Hepatic stellate cell (primary cell): ENCODE data around the gene RPS15.

ENCODE experiments used
- DNase-seq: peaks from one replicate; pipeline ENCODE4 v3.0.0; 2011; ENCODE audit warnings: low spot score

Gene RPS15

DNA sequence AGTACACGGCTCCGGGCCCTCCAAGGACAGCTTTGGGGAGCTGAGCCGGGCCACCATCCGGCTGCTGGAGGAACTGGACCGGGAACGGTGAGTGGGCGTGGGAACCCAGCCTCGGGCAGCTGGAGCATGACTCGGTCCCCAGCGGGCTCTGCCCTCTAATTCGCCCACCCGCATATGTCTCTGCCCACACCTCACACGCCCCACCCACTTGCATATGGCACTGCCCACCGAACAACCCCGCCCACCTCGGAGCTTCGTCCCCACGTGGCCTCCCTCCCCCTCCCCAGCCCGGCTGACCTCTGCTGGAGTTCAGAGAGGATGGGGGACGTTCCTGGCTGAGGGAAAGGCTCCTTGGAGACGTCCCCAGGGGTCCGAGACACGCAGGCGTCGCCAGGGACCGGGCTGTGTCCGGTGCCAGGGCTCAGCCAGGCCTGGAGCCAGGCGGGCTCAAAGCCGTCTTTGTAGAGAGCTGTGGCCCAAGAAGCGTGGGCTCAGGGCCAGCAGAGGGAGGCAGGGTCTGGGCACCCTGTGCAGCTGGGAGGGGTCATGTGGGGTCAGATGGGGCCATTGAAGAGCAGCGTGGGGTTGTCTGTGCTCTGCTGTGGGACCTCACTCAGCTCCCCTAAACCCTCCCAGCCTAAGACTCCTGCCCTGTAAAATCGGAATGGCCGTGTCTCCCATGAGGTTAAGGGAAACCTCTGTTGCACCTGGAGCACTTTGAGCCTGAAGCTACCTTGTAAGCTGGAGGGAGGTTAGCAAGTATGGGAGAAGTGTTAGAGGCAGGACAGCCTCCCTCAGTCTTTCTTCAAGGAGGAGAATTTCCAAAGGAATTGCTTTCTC is 15.5 kb downstream of the RPS15 start:
- DNase-seq = peak; percentile 75

DNA sequence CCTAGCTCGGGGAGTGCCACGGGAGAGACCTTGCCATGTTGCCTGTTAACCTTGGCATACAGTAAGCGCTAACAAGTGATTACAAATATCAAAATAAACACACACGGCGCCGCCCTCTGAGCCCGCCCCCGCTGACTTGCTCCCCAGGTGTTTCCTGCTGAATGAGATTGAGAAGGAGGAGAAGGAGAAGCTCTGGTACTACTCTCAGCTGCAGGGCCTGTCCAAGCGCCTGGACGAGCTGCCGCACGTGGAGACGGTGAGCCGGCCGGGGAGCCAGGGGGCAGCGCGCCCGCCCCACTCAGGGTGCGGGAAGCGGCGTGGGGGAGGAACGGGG is 16.8 kb downstream of the RPS15 start:
- no peak for DNase-seq

DNA sequence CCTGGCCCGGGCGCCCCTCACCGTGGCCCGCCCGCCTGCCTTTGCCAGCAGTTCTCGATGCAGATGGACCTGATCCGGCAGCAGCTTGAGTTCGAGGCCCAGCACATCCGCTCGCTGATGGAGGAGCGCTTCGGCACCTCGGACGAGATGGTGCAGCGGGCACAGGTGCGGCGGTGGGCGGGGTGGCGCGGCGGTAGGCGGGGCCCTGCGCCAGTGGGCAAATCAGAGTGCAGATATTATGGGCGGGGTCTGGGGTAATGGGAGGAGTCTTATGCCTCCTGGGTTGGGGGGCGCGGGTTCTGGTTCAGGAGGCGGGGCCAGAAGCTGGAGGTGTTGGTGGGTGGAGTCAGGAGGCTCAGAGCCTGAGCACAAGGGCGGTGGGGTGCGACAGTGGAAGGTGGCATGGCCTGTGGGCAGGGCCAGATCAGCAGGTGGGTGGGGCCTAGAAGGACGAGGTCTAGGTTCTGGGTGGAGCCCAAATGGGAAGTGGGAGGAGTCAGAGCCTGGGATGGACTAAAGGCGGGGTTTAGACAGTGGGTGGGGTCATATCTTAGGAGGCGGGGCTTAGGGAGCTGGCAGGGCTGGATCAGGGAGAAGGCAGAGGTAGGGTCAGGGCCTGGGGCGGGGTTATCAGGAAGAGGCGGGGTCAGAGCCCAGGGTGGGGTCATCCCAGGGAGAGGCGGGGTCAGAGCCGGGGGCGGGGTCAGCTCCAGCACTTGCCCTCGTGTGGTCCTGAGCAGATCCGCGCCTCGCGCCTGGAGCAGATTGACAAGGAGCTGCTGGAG is 17.3 kb downstream of the RPS15 start:
- DNase-seq = peak; percentile 80

DNA sequence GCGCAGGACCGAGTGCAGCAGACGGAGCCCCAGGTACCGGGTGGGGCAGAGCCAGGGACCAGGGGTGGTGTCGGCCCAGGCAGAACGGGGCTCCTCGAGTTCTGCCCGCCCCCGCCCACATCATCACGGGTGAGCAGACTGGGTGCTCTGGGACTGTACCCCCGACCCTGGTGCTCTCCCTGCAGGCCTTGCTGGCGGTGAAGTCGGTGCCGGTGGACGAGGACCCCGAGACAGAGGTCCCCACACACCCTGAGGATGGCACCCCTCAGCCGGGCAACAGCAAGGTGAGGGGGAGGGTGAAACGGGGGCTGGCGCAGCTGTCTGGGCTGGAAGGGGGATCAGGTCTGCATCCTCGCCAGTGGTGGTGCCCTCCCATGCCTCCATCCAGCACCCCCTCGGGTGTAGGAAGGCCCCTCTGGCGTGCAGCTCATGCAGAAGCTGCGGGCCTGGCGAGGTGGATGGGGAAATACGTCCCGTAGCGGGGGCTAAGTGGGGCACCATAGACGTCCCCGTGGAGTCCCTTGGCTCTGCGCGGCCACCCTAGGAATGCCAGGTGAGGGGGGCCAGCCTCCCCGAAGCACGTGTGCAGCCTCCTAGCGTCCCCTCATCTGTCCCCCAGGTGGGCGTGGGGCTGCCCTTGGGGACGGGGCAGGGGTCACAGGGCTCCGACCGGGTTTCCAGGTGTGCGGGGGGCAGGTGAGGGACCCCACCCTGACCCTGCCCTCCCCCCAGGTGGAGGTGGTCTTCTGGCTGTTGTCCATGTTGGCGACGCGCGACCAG is 18.1 kb downstream of the RPS15 start:
- DNase-seq = no peak

DNA sequence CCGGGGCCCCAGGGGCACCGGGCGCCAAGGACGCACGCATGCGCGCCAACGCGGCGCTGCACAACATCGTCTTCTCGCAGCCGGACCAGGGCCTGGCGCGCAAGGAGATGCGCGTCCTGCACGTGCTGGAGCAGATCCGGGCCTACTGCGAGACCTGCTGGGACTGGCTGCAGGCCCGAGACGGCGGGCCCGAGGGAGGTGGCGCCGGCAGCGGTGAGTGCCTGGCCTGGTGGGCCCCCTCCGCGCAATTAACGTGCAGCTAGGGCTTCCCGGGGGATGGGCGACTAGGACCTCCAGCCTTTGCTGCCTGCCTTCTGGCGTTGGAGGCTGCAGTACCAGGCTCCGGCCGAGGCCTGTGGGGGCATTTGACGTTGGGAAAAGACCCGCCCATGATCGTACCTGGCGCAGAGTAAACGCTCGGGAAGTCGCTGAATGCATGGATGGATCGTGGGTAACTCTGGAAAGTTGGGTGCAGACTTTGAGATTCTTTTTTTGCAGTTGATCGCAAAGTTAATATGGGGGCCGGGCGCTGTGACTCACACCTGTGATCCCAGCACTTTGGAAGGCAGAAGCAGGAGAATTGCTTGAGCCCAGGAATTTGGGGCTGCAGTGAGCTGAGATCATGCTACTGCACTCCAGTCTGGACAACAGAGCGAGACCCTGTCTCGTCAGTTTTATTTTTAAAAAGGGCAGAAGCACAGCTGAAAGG is 19.0 kb downstream of the RPS15 start:
- no peak for DNase-seq

DNA sequence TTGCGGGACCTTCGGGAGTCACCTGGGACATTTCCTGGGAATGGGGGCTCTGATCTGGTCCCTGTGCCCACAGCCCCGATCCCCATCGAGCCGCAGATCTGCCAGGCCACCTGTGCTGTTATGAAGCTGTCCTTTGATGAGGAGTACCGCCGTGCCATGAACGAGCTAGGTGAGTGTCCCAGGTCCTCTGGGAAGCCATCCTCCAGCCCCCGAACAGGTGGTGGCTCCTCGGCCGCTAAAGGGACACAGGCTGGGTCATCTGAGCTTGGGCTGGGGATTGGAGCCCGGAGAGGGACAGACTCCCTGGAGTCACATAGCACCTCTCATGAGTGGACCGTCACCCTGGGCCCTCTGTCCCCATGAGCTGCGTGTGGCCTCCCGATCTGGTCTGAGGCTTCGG is 19.7 kb downstream of the RPS15 start:
- DNase-seq = no peak

DNA sequence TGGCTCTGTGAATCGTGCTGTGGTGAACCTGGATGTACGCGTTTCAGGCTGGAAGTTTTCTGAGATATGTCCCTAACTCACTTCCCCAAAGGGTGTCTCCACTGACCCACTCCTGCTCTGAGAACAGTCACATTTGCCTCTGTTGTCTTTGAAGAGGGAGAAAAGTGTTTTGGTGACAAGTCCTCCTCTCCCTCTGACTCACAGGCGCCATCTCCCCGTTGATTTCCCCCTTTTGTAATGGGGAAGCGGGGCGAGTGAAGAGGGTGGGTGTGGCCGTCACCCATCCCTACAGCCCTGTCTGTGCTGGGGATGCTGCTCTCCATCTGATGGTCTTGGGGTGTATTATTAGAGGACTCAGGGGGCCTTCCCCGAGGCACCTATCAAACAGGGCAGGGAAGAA is 21.3 kb downstream of the RPS15 start:
- no peak for DNase-seq

DNA sequence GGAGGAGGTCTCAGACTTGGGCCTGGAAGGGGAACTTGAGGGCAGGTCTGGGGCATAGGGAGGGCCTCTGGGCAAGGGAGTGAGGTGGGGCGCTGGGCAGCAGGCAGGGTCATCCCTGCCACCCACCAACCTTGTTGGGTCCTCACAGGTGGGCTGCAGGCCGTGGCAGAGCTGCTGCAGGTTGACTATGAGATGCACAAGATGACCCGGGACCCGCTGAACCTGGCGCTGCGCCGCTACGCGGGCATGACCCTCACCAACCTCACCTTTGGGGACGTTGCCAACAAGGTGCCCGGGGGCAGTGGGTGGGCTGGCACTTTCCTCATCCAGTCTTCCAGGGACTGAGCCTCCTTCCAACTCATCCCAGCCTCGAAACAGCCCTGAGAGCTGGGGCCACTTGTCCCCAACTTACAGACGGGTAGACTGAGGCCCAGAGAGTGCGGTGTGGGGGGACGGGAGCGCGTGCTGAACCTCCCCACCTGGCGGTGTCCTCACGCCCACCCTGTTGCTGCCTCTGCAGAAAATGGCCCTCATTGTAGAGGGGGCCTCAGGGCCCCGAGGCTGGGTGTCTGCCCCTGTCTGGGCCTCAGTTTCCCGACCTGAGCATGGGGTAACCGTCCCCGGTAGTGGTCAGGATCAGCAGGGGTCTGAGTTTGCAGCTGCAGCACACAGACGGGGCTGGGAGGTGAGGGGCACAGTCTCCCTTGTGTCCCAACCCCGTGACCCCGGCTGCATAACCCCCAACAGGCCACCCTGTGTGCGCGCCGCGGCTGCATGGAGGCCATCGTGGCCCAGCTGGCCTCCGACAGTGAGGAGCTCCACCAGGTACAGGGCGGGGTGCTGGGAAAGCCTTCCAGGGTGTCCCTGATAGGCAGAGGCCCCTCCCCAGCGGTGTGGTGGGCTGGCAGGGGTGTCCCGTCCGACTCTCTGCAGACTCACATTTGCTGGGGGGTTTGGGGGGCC is 22.1 kb downstream of the RPS15 start:
- no peak for DNase-seq

DNA sequence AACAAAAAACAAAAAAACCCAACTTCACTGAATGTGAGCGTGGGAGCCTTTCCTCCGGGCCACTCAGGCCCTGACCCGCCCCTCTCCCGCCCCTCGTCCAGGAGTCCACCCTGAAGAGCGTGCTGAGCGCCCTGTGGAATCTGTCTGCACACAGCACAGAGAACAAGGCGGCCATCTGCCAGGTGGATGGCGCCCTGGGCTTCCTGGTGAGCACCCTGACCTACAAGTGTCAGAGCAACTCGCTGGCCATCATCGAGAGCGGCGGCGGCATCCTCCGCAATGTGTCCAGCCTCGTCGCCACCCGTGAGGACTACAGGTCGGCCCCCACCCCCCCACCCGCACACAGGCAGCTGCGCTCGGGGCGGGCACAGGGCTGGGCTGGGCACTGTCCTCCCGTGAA is 23.7 kb downstream of the RPS15 start:
- no peak for DNase-seq

DNA sequence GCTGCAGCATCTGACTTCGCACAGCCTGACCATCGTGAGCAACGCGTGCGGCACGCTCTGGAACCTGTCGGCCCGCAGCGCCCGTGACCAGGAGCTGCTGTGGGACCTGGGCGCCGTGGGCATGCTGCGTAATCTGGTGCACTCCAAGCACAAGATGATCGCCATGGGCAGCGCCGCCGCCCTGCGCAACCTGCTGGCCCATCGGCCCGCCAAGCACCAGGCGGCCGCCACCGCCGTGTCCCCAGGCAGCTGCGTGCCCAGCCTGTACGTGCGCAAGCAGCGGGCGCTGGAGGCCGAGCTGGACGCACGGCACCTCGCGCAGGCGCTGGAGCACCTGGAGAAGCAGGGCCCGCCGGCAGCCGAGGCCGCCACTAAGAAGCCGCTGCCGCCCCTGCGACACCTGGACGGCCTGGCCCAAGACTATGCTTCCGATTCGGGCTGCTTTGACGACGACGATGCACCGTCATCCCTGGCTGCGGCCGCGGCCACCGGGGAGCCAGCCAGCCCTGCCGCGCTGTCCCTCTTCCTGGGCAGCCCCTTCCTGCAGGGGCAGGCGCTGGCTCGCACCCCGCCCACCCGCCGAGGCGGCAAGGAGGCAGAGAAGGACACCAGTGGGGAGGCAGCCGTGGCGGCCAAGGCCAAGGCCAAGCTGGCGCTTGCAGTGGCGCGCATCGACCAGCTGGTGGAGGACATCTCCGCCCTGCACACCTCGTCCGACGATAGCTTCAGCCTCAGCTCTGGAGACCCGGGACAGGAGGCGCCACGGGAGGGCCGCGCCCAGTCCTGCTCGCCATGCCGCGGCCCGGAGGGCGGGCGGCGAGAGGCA is 27.2 kb downstream of the RPS15 start:
- peak; percentile 86 for DNase-seq

DNA sequence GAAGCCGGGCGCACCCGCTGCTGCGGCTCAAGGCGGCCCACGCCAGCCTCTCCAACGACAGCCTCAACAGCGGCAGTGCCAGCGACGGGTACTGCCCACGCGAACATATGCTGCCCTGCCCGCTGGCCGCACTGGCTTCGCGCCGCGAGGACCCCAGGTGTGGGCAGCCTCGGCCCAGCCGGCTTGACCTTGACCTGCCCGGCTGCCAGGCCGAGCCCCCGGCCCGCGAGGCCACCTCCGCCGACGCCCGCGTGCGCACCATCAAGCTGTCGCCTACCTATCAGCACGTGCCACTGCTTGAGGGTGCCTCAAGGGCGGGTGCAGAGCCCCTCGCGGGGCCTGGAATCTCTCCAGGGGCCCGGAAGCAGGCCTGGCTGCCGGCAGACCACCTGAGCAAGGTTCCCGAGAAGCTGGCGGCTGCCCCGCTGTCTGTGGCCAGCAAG is 27.8 kb downstream of the RPS15 start:
- DNase-seq = no peak

DNA sequence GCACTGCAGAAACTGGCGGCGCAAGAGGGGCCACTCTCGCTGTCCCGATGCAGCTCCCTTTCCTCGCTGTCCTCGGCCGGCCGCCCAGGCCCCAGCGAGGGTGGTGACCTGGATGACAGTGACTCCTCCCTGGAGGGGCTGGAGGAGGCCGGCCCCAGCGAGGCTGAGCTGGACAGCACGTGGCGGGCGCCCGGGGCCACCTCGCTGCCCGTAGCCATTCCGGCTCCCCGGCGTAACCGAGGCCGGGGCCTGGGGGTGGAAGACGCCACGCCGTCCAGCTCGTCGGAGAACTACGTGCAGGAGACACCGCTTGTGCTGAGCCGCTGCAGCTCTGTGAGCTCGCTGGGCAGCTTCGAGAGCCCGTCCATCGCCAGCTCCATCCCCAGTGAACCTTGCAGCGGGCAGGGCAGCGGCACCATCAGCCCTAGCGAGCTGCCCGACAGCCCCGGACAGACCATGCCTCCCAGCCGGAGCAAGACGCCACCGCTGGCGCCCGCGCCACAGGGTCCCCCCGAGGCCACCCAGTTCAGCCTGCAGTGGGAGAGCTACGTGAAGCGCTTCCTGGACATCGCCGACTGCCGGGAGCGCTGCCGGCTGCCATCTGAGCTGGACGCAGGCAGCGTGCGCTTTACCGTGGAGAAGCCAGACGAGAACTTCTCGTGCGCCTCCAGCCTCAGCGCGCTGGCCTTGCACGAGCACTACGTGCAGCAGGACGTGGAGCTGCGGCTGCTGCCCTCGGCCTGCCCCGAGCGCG is 28.4 kb downstream of the RPS15 start:
- no peak for DNase-seq

DNA sequence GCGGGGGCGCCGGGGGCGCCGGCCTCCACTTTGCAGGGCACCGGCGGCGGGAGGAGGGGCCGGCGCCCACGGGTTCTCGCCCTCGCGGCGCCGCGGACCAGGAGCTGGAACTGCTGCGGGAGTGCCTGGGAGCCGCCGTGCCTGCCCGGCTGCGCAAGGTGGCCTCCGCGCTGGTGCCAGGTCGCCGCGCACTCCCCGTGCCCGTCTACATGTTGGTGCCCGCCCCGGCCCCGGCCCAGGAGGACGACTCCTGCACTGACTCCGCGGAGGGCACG is 29.0 kb downstream of the RPS15 start:
- no peak for DNase-seq

DNA sequence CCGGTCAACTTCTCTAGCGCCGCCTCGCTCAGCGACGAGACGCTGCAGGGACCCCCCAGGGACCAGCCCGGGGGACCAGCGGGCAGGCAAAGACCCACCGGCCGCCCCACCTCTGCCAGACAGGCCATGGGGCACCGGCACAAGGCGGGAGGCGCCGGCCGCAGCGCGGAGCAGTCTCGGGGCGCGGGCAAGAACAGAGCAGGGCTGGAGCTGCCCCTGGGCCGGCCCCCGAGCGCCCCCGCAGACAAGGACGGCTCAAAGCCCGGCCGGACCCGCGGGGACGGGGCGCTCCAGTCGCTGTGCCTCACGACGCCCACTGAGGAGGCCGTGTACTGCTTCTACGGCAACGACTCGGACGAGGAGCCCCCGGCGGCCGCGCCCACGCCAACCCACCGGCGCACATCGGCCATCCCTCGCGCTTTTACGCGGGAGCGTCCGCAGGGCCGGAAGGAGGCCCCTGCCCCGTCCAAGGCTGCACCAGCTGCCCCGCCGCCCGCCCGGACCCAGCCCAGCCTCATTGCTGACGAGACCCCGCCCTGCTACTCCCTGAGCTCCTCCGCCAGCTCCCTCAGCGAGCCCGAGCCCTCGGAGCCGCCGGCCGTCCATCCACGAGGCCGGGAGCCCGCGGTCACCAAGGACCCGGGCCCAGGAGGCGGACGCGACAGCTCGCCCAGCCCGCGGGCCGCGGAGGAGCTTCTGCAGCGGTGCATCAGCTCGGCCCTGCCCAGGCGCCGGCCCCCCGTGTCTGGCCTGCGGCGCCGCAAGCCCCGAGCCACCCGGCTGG is 29.5 kb downstream of the RPS15 start:
- DNase-seq = no peak

DNA sequence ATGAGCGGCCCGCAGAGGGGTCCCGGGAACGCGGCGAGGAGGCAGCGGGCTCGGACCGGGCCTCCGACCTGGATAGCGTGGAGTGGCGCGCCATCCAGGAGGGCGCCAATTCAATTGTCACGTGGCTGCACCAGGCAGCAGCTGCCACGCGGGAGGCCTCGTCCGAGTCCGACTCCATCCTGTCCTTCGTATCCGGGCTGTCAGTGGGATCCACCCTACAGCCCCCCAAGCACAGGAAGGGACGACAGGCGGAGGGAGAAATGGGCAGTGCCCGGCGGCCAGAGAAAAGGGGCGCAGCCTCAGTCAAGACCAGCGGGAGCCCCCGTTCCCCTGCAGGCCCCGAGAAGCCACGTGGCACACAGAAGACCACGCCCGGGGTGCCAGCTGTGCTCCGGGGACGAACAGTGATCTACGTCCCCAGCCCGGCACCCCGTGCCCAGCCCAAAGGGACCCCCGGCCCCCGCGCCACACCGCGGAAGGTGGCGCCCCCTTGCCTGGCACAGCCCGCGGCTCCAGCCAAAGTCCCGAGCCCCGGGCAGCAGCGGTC is 30.2 kb downstream of the RPS15 start:
- no peak for DNase-seq

DNA sequence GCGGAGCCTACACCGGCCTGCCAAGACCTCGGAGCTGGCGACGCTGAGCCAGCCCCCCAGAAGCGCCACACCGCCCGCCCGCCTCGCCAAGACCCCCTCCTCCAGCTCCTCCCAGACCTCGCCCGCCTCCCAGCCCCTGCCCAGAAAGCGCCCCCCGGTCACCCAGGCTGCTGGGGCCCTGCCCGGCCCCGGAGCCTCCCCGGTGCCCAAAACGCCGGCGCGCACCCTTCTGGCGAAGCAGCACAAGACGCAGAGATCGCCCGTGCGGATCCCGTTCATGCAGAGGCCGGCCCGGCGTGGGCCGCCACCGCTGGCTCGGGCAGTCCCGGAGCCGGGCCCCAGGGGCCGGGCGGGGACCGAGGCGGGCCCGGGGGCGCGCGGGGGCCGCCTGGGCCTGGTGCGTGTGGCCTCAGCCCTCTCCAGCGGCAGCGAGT is 30.6 kb downstream of the RPS15 start:
- DNase-seq = no peak

DNA sequence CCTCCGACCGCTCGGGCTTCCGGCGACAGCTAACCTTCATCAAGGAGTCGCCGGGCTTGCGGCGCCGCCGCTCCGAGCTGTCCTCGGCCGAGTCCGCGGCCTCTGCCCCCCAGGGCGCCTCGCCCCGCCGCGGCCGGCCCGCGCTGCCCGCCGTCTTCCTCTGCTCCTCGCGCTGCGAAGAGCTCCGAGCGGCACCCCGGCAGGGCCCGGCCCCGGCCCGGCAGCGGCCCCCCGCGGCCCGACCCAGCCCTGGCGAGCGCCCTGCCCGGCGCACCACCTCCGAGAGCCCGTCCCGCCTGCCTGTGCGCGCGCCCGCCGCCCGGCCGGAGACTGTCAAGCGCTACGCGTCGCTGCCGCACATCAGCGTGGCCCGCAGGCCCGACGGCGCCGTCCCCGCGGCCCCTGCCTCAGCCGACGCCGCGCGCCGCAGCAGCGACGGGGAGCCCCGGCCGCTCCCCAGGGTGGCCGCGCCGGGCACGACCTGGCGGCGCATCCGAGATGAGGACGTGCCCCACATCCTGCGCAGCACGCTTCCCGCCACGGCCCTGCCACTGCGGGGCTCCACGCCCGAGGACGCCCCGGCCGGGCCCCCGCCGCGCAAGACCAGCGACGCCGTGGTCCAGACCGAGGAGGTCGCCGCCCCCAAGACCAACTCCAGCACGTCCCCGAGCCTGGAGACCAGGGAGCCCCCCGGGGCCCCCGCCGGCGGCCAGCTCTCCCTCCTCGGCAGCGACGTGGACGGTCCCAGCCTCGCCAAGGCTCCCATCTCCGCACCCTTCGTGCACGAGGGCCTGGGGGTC is 31.3 kb downstream of the RPS15 start:
- no peak for DNase-seq

DNA sequence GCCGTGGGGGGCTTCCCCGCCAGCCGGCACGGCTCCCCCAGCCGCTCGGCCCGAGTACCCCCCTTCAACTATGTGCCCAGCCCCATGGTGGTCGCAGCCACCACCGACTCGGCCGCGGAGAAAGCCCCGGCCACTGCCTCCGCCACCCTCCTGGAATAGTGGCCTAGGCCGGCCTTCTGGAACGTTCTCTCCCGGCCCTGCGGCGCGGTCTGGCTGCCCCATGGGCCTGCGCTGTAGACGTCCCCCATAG is 31.8 kb downstream of the RPS15 start:
- no peak for DNase-seq
